Measurements from ENCODE around the gene TNKS1BP1.

Gene TNKS1BP1

DNA sequence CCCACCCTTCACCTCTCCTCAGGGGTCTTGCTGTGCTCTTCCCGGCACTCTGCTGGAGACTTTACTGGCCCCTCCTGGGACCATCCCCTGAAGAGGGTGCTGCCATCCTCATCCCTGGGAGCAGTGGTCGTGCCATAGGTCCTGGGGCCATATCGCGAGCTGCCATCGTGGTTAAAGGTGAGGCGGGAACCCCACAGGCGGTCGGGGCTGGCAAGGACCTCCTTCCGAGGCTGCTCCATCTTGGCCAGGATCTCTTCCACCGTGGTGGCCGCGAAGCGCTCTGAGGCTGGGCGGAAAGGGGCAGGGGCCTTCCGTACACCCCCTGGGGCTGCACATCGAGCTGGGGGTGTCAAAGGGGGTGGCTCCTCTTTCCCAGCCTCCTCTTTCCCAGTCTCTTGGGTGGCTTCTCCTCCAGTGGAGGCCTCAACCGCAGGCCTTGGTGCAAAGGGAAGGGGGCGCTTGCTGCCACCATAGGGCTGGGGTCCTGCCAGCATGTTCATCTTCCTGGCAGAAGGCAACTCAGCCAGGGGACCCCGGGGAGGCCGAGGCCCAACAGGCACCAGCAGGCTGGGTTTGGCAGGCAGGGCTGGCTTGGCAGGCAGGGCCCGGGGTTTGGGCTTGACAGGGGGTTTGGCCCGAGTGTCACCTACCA is 4.6 kb downstream of the TNKS1BP1 start:
- peaks cover 13% of the 10 kb centered on the region for H3K36me3 ChIP-seq (ENCODE audit: control insufficient read depth, low read length)

DNA sequence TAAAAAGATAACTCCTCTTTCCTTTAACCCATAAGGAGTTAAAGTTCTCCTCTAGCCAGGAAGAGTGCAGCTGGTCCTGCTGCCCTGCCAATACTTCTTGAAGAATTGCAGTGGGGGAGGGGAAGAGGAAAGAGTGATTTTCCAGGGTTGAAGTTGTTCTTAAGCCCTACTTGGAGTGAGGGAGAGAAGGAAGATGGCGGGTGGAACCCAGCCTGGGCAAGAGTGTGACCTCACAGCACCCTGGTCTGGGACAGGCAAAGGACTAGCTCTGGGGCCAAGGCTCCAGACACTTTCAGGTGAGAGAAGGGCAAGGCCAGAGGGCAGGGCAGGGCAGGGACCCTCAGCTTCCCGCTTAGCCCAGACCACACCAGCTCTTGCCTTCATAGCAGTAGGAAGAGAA is 6.6 kb downstream of the TNKS1BP1 start:
- 0 out of 2 replicates have a peak, but pooled peaks cover 2% of the 10 kb centered on the region for H3F3A ChIP-seq (ENCODE audit: control insufficient read depth, insufficient read depth)
- H3K36me3 ChIP-seq (ENCODE audit: control insufficient read depth, low read length): peaks cover 13% of the 10 kb centered on the region
- H3K9me2 ChIP-seq (replicated peaks; ENCODE audit: control insufficient read depth, low read length): no peaks in the 10 kb centered on the region

More for the DNA sequence above, 4.6 kb downstream of the TNKS1BP1 start:
- H3F3A ChIP-seq (ENCODE audit: control insufficient read depth, insufficient read depth): peaks cover 4% of the 10 kb centered on the region; the same call in 1 of the 2 replicates
- no peak overlapping the region for H3K27ac ChIP-seq (ENCODE audit: low read depth, low read length)
- no peak overlapping the region for H3K4me3 ChIP-seq (ENCODE audit: low read length)
- H3K27me3 ChIP-seq (ENCODE audit: control insufficient read depth, low read length): no peaks in the 10 kb centered on the region
- H3K79me2 ChIP-seq (ENCODE audit: control insufficient read depth, low read length): no peaks in the 10 kb centered on the region
- no peak overlapping the region for H3K4me2 ChIP-seq (ENCODE audit: low read length)
- H3K9me2 ChIP-seq (replicated peaks; ENCODE audit: control insufficient read depth, low read length): no peaks in the 10 kb centered on the region
- no peaks in the 10 kb centered on the region for H3K9me3 ChIP-seq (ENCODE audit: control insufficient read depth, insufficient read depth, low read length)
- TF ChIP-seq, protein P1, sequence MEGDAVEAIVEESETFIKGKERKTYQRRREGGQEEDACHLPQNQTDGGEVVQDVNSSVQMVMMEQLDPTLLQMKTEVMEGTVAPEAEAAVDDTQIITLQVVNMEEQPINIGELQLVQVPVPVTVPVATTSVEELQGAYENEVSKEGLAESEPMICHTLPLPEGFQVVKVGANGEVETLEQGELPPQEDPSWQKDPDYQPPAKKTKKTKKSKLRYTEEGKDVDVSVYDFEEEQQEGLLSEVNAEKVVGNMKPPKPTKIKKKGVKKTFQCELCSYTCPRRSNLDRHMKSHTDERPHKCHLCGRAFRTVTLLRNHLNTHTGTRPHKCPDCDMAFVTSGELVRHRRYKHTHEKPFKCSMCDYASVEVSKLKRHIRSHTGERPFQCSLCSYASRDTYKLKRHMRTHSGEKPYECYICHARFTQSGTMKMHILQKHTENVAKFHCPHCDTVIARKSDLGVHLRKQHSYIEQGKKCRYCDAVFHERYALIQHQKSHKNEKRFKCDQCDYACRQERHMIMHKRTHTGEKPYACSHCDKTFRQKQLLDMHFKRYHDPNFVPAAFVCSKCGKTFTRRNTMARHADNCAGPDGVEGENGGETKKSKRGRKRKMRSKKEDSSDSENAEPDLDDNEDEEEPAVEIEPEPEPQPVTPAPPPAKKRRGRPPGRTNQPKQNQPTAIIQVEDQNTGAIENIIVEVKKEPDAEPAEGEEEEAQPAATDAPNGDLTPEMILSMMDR (IDR thresholded peaks at IDR 0.05; ENCODE audit: low read depth, low read length, poor library complexity, severe bottlenecking): no peak
- no peak for TF ChIP-seq EZH2phosphoT487 (IDR thresholded peaks at IDR 0.05; ENCODE audit: borderline replicate concordance, low read length)
- H3K4me1 ChIP-seq (ENCODE audit: control insufficient read depth, low read length): peaks cover 15% of the 10 kb centered on the region
- no peaks in the 10 kb centered on the region for H4K20me1 ChIP-seq (ENCODE audit: control insufficient read depth, insufficient read depth, low read depth, low read length)

DNA sequence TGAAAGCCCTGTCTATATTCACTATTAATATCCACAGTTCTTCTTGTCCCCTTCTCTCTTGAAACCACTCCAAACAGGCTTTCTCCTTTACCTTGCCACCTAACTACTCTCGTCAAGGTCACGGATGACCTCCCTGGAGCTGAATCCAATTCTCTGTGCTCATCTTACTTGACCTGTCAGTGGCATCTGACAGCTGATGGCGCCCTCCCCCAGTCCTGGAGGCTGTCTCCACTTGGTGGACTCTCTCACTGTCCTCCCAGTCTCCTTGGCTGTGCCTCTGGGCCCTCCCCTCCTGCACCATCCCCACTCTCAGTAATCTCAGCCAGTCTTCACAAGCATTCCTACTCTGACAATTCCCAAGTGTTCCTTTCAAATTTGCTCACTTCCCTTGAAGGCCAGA is 8.7 kb downstream of the TNKS1BP1 start:
- Histone ChIP-seq H3K36me3 (ENCODE audit: control insufficient read depth, low read length) (peaks cover 13% of the 10 kb centered on the region), H3K4me2 (ENCODE audit: low read length) (no peak overlapping the region), H3K27me3 (ENCODE audit: control insufficient read depth, low read length) (no peaks in the 10 kb centered on the region), H4K20me1 (ENCODE audit: control insufficient read depth, insufficient read depth, low read depth, low read length) (no peaks in the 10 kb centered on the region), H3K27ac (ENCODE audit: low read depth, low read length) (no peak overlapping the region), H3K9me2 (replicated peaks; ENCODE audit: control insufficient read depth, low read length) (no peaks in the 10 kb centered on the region), H3K4me3 (ENCODE audit: low read length) (no peak overlapping the region), H3K4me1 (ENCODE audit: control insufficient read depth, low read length) (peaks cover 15% of the 10 kb centered on the region), H3K79me2 (ENCODE audit: control insufficient read depth, low read length) (no peaks in the 10 kb centered on the region), H3K9me3 (ENCODE audit: control insufficient read depth, insufficient read depth, low read length) (no peaks in the 10 kb centered on the region), H3F3A (ENCODE audit: control insufficient read depth, insufficient read depth) (no peaks in the 10 kb centered on the region)
- TF ChIP-seq, protein P1 (IDR thresholded peaks at IDR 0.05; ENCODE audit: low read depth, low read length, poor library complexity, severe bottlenecking): no peak
- TF ChIP-seq EZH2phosphoT487 (IDR thresholded peaks at IDR 0.05; ENCODE audit: borderline replicate concordance, low read length): no peak

More for the DNA sequence above, 6.6 kb downstream of the TNKS1BP1 start:
- H4K20me1 ChIP-seq (ENCODE audit: control insufficient read depth, insufficient read depth, low read depth, low read length): no peaks in the 10 kb centered on the region
- no peaks in the 10 kb centered on the region for H3K27me3 ChIP-seq (ENCODE audit: control insufficient read depth, low read length)
- H3K9me3 ChIP-seq (ENCODE audit: control insufficient read depth, insufficient read depth, low read length): no peaks in the 10 kb centered on the region
- H3K79me2 ChIP-seq (ENCODE audit: control insufficient read depth, low read length): no peaks in the 10 kb centered on the region
- no peak overlapping the region for H3K4me2 ChIP-seq (ENCODE audit: low read length)
- H3K27ac ChIP-seq (ENCODE audit: low read depth, low read length): no peak overlapping the region
- TF ChIP-seq EZH2phosphoT487 (IDR thresholded peaks at IDR 0.05; ENCODE audit: borderline replicate concordance, low read length): no peak
- TF ChIP-seq, protein P1 (IDR thresholded peaks at IDR 0.05; ENCODE audit: low read depth, low read length, poor library complexity, severe bottlenecking): no peak
- no peak overlapping the region for H3K4me3 ChIP-seq (ENCODE audit: low read length)
- peaks cover 8% of the 10 kb centered on the region for H3K4me1 ChIP-seq (ENCODE audit: control insufficient read depth, low read length)
